ENCODE measurements around the gene UBE2L5. TPM values are rescaled to one million over a fixed set of nuclear protein-coding genes. Genes with fewer than 3 reads are reported as not detected.
"Not testable (repeated sequence)": the region's sequence is repeated elsewhere in the genome, so short reads cannot be mapped to it uniquely, and the experiment has no call there.

Gene UBE2L5
- total and polyA plus RNA-seq, 2 donors (not counting 3 experiments of a cell fraction or from before 2014, with no cell fraction given): not detected

- H3K9me3 ChIP-seq (replicated peaks; ENCODE audit: control insufficient read depth, insufficient read depth, low read length); H3K27me3 ChIP-seq (ENCODE audit: control insufficient read depth in 2 of 2, insufficient read depth in 2 of 2, low read length in 2 of 2); H3K9me1 ChIP-seq (replicated peaks; ENCODE audit: control insufficient read depth, extremely low read depth, insufficient read depth, low read length); H2AFZ ChIP-seq (ENCODE audit: low read depth, low read length); H3K27ac ChIP-seq (ENCODE audit: insufficient read depth, low read depth, low read length); POLR2A ChIA-PET; BruUV-seq (replicated peaks); dilution Hi-C loops (cut with MboI; ENCODE audit: extremely low pct_ligation_motif_present, low sequenced_read_pairs); H3K4me3 ChIP-seq (replicated peaks in 1 of 3; ENCODE audit: insufficient read depth in 1 of 3, low read depth in 1 of 3, low read length in 3 of 3); FAIRE-seq; H4K20me1 ChIP-seq (replicated peaks; ENCODE audit: control insufficient read depth, extremely low read depth, insufficient read depth, low read length): not testable (repeated sequence)
- Histone ChIP-seq H3K4me2 (ENCODE audit: insufficient read depth, low read length) (peak overlapping the region; percentile 89), H3K9ac (replicated peaks; ENCODE audit: extremely low read depth, insufficient read depth, low read length) (peak overlapping the region; percentile 17), H3K4me1 (ENCODE audit: control insufficient read depth, extremely low read depth, insufficient read depth, low read length) (peaks cover 21% of the 10 kb centered on the region), H3K79me2 (ENCODE audit: control insufficient read depth, insufficient read depth, low read length) (peaks cover 29% of the 10 kb centered on the region), H3K36me3 (ENCODE audit: control insufficient read depth in 2 of 2, extremely low read depth in 1 of 2, insufficient read depth in 2 of 2, low read length in 2 of 2) (peaks cover 5 to 22% of the 10 kb centered on the region in 2 experiments)
- peak; percentile 53 for DNase-seq (ENCODE audit: low read depth, low spot score)
- intact Hi-C loops (cut with micrococcal nuclease): loop anchor here (10.0 kb wide), 1 partner anchor 207 kb away; no protein-coding TSS in a partner anchor
- CTCF ChIA-PET: interaction anchor here (2.0 kb wide), 1 partner anchor 329 kb away, joined by 11 read pairs; no protein-coding TSS in a partner anchor
- peak; percentile 8 to 21 for TF ChIP-seq CTCF (IDR thresholded peaks at IDR 0.05; ENCODE audit: extremely low read depth in 1 of 2, insufficient read depth in 1 of 2, low read depth in 1 of 2, low read length in 2 of 2)
These were observed 39.2 kb downstream of the UBE2L5 start for GRCh38 chr13:30461279-30462066.

GRCh38 chr13:30463787-30464495 is 41.6 kb downstream of the UBE2L5 start:
- Histone ChIP-seq H3K9me3 (replicated peaks; ENCODE audit: control insufficient read depth, insufficient read depth, low read length) (no peaks in the 10 kb centered on the region), H3K27me3 (ENCODE audit: control insufficient read depth in 2 of 2, insufficient read depth in 2 of 2, low read length in 2 of 2) (no peaks in the 10 kb centered on the region), H3K36me3 (ENCODE audit: control insufficient read depth in 2 of 2, extremely low read depth in 1 of 2, insufficient read depth in 2 of 2, low read length in 2 of 2) (peaks cover 3 to 20% of the 10 kb centered on the region in 2 experiments), H3K4me2 (ENCODE audit: insufficient read depth, low read length) (peak overlapping the region; percentile 89), H3K27ac (ENCODE audit: insufficient read depth, low read depth, low read length) (peak overlapping the region; percentile 83), H3K79me2 (ENCODE audit: control insufficient read depth, insufficient read depth, low read length) (peaks cover 29% of the 10 kb centered on the region), H4K20me1 (replicated peaks; ENCODE audit: control insufficient read depth, extremely low read depth, insufficient read depth, low read length) (no peaks in the 10 kb centered on the region), H3K9ac (replicated peaks; ENCODE audit: extremely low read depth, insufficient read depth, low read length) (peak overlapping the region; percentile 91), H3K9me1 (replicated peaks; ENCODE audit: control insufficient read depth, extremely low read depth, insufficient read depth, low read length) (no peaks in the 10 kb centered on the region), H2AFZ (ENCODE audit: low read depth, low read length) (no peak overlapping the region), H3K4me3 (replicated peaks in 1 of 3; ENCODE audit: insufficient read depth in 1 of 3, low read depth in 1 of 3, low read length in 3 of 3) (peak overlapping the region; percentile 48 to 90 (median 63)), H3K4me1 (ENCODE audit: control insufficient read depth, extremely low read depth, insufficient read depth, low read length) (peaks cover 25% of the 10 kb centered on the region)
- BruUV-seq (replicated peaks): TSS peak; percentile 9
- ChIA-PET POLR2A (interaction anchor here (0.9 kb wide), 1 partner anchor 42 kb away, joined by 5 read pairs; the partner anchor contains the start of gene UBE2L5), CTCF (interaction anchor here (1.4 to 3.7 kb wide), 2 partner anchors 332 to 402 kb away, joined by 4 to 19 read pairs; no protein-coding TSS in a partner anchor)
- peak; percentile 84 for DNase-seq (ENCODE audit: low read depth, low spot score)
- FAIRE-seq: peak; percentile 71
- dilution Hi-C loops (cut with MboI; ENCODE audit: extremely low pct_ligation_motif_present, low sequenced_read_pairs): no loop called here
- intact Hi-C loops (cut with micrococcal nuclease): loop anchor here (1.0 to 10.0 kb wide), 6 partner anchors 56 to 401 kb away; partner anchors contain the start of genes KATNAL1 and USPL1
- TF ChIP-seq FOS (IDR thresholded peaks at IDR 0.05; ENCODE audit: borderline replicate concordance, insufficient read depth, low read length) (peak; percentile 18), EZH2 (IDR thresholded peaks at IDR 0.05; ENCODE audit: borderline replicate concordance, low read depth, low read length, severe bottlenecking) (no peak), MAX (IDR thresholded peaks at IDR 0.05; ENCODE audit: insufficient read depth, insufficient read length) (no peak), CTCF (IDR thresholded peaks at IDR 0.05; ENCODE audit: extremely low read depth in 1 of 2, insufficient read depth in 1 of 2, low read depth in 1 of 2, low read length in 2 of 2) (no peak), POLR2A (IDR thresholded peaks at IDR 0.05; ENCODE audit: low read depth, low read length) (no peak), POLR2AphosphoS5 (IDR thresholded peaks at IDR 0.05; ENCODE audit: insufficient read depth, low read depth, low read length) (peak; percentile 43), GATA2 (IDR thresholded peaks at IDR 0.05; ENCODE audit: insufficient read depth, insufficient read length, low read depth, low read length) (no peak), MYC (IDR thresholded peaks at IDR 0.05; ENCODE audit: low read depth, low read length) (no peak), JUN (IDR thresholded peaks at IDR 0.05; ENCODE audit: borderline replicate concordance, insufficient read depth, insufficient read length, low read depth) (peak; percentile 7)

Measured in endothelial cell of umbilical vein (primary cell).